ENCODE measurements around the gene BLVRA.

- TF ChIP-seq CTCF (IDR thresholded peaks at IDR 0.05) (no peak), POLR2A (IDR thresholded peaks at IDR 0.05) (no peak)
These were observed 76.2 kb downstream of the BLVRA start for GRCh38 chr7:43834463-43835251.
